HUES6 (cell line): ENCODE results near the gene SDK1.
"Not testable (repeated sequence)": the region's sequence is repeated elsewhere in the genome, so short reads cannot be mapped to it uniquely, and the experiment has no call there.

ENCODE experiments used
- H3K27ac ChIP-seq: 2 replicates; pipeline ENCODE4 v1.7.0; 2013; ENCODE audit warnings: low read depth, mild to moderate bottlenecking, low read length, inconsistent platforms
- H3K27me3 ChIP-seq: 2 replicates; pipeline ENCODE4 v1.6.1; 2013; ENCODE audit warnings: low read length; ENCODE audit not compliant: control insufficient read depth, insufficient read depth
- H3K36me3 ChIP-seq: 2 replicates; pipeline ENCODE4 v1.6.1; 2013; ENCODE audit warnings: low read length; ENCODE audit not compliant: control insufficient read depth, insufficient read depth
- H3K4me1 ChIP-seq: 2 replicates; pipeline ENCODE4 v1.6.1; 2013; ENCODE audit warnings: low read length; ENCODE audit not compliant: control insufficient read depth, insufficient read depth
- H3K4me3 ChIP-seq: 2 replicates; pipeline ENCODE4 v1.5.1; 2013; ENCODE audit warnings: low read depth, low read length
- H3K9ac ChIP-seq: one replicate; pipeline ENCODE4 v1.6.1; 2013; ENCODE audit warnings: mild to moderate bottlenecking, low read length
- H3K9me3 ChIP-seq: 2 replicates; pipeline ENCODE4 v1.6.1; 2013; ENCODE audit warnings: low read depth, low read length; ENCODE audit not compliant: control insufficient read depth, insufficient read depth

The SDK1 gene

GRCh38 chr7:4233621-4234497 lies 932.8 kb downstream of the SDK1 start:
- Histone ChIP-seq H3K4me1 (no peaks in the 10 kb centered on the region), H3K36me3 (no peaks in the 10 kb centered on the region), H3K27me3 (no peaks in the 10 kb centered on the region), H3K27ac (no peak overlapping the region), H3K9ac (no peak overlapping the region), H3K9me3 (no peaks in the 10 kb centered on the region), H3K4me3 (no peak overlapping the region)

DNA sequence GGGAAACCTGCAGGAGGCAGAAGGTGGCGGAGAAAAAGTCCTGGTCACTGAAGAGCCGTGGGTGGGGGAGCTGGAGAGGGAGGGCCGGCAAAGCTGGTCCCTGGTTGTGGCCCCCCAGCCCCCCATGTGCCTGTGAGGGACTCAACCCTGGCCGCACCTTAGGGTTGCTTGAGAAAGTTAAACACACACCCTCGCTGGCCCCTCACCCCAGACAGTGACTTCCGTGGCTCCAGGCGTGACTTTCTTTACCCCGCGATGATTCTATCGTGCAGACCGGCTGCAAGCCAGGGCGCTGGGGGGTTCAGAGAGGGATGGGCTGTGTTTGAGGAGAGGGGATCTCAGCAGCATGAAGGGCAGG lies 933.4 kb downstream of the SDK1 start:
- 0 out of 2 replicates have a peak, but pooled peaks cover under 1% of the 10 kb centered on the region for H3K4me1 ChIP-seq
- no peak overlapping the region for H3K9ac ChIP-seq
- no peaks in the 10 kb centered on the region for H3K36me3 ChIP-seq
- no peaks in the 10 kb centered on the region for H3K27me3 ChIP-seq
- no peak overlapping the region for H3K27ac ChIP-seq
- no peaks in the 10 kb centered on the region for H3K9me3 ChIP-seq
- no peak overlapping the region for H3K4me3 ChIP-seq

DNA sequence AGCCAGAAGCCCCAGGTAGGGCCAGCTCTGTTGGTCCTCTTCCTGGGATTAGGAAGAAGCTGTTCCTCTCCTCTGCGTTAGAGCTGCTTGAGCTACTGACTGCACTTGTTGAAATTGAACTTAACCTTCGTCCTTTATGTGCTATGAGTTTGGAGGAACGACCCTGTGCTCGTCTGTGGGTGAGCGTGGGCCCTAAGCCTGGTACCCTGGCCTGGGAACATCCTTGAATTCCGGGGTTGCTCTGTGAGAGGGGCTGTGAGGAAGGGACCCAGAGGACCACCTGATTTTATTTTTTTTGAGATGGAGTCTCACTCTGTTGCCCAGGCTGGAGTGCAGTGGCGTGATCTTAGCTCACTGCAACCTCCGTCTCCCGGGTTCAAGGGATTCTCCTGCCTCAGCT lies 933.8 kb downstream of the SDK1 start:
- Histone ChIP-seq H3K36me3 (no peaks in the 10 kb centered on the region), H3K4me3 (no peak overlapping the region), H3K9ac (no peak overlapping the region), H3K4me1 (peaks cover 5% of the 10 kb centered on the region; the same call in 1 of the 2 replicates), H3K9me3 (no peaks in the 10 kb centered on the region), H3K27me3 (no peaks in the 10 kb centered on the region), H3K27ac (no peak overlapping the region)

GRCh38 chr7:4235596-4235995 lies 934.5 kb downstream of the SDK1 start:
- Histone ChIP-seq H3K36me3 (no peaks in the 10 kb centered on the region), H3K27me3 (no peaks in the 10 kb centered on the region), H3K27ac (no peak overlapping the region), H3K4me3 (no peak overlapping the region), H3K9ac (no peak overlapping the region), H3K9me3 (no peaks in the 10 kb centered on the region), H3K4me1 (peaks cover 12% of the 10 kb centered on the region; the same call in 1 of the 2 replicates)

GRCh38 chr7:4236389-4236788 lies 935.3 kb downstream of the SDK1 start:
- no peaks in the 10 kb centered on the region for H3K36me3 ChIP-seq
- peaks cover 14% of the 10 kb centered on the region; the same call in 1 of the 2 replicates for H3K4me1 ChIP-seq
- H3K27ac ChIP-seq: no peak overlapping the region
- no peak overlapping the region for H3K9ac ChIP-seq
- H3K9me3 ChIP-seq: no peaks in the 10 kb centered on the region
- H3K4me3 ChIP-seq: no peak overlapping the region
- no peaks in the 10 kb centered on the region for H3K27me3 ChIP-seq

DNA sequence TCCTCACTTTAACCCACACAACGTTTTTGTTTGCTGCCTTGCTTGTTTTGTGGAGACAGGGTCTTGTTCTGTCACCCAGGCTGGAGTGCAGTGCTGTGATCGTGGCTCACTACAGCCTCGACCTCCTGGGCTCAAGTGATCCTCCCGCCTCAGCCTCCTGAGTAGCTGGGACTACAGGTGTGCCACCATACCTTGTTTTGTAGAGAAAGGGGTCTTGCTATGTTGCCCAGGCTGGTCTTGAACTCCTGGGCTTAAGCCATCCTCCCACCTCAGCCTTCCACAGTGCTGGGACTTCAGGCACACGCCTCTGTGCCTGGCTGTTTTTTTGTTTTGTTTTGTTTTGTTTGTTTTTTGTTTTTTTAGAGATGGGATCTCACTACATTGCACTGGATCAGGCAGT lies 935.8 kb downstream of the SDK1 start:
- not testable (repeated sequence) for H3K36me3 ChIP-seq, H3K27ac ChIP-seq, H3K4me3 ChIP-seq, H3K27me3 ChIP-seq, H3K9me3 ChIP-seq, H3K9ac ChIP-seq
- H3K4me1 ChIP-seq: peaks cover 14% of the 10 kb centered on the region; the same call in 1 of the 2 replicates

- peaks cover 14% of the 10 kb centered on the region; the same call in 1 of the 2 replicates for H3K4me1 ChIP-seq
- no peaks in the 10 kb centered on the region for H3K36me3 ChIP-seq
- no peak overlapping the region for H3K27ac ChIP-seq
- H3K4me3 ChIP-seq: no peak overlapping the region
- H3K9me3 ChIP-seq: no peaks in the 10 kb centered on the region
- no peaks in the 10 kb centered on the region for H3K27me3 ChIP-seq
- no peak overlapping the region for H3K9ac ChIP-seq
These were observed 936.5 kb downstream of the SDK1 start for GRCh38 chr7:4237296-4238235.

DNA sequence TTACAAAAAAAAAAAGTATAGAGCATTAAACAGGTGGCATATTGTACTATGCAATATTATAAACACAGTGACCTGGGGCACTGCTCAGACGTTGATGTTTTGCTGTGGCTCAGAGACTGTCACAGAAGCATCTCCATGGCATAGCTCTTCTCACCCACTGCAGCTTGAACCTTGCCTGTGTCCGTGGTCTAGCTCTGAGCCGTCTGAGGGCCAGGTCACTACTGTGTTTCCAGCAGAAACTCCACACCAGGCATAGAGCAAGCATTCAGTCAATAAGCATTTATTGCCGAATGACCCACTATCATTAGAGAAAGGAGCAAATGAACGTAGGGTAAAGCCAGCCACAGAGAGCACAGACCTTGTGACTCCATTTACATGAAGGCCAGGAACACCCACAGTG lies 937.8 kb downstream of the SDK1 start:
- H3K4me3 ChIP-seq: no peak overlapping the region
- H3K9ac ChIP-seq: no peak overlapping the region
- peaks cover 14% of the 10 kb centered on the region; the same call in 1 of the 2 replicates for H3K4me1 ChIP-seq
- no peak overlapping the region for H3K27ac ChIP-seq
- no peaks in the 10 kb centered on the region for H3K36me3 ChIP-seq
- H3K27me3 ChIP-seq: no peaks in the 10 kb centered on the region
- no peaks in the 10 kb centered on the region for H3K9me3 ChIP-seq

- Histone ChIP-seq H3K4me3 (no peak overlapping the region), H3K27me3 (no peaks in the 10 kb centered on the region), H3K27ac (no peak overlapping the region), H3K36me3 (no peaks in the 10 kb centered on the region), H3K9me3 (peaks cover 10% of the 10 kb centered on the region), H3K9ac (no peak overlapping the region), H3K4me1 (peaks cover 14% of the 10 kb centered on the region; the same call in 1 of the 2 replicates)
These were observed 939.0 kb downstream of the SDK1 start for GRCh38 chr7:4240042-4240441.

- no peaks in the 10 kb centered on the region for H3K27me3 ChIP-seq
- peaks cover 11% of the 10 kb centered on the region for H3K9me3 ChIP-seq
- peaks cover 20% of the 10 kb centered on the region; the same call in 1 of the 2 replicates for H3K4me1 ChIP-seq
- no peak overlapping the region for H3K27ac ChIP-seq
- H3K9ac ChIP-seq: no peak overlapping the region
- H3K4me3 ChIP-seq: no peak overlapping the region
- no peaks in the 10 kb centered on the region for H3K36me3 ChIP-seq
These were observed 939.7 kb downstream of the SDK1 start for GRCh38 chr7:4240520-4241303.
